CD4-positive, alpha-beta T cell treated with Interleukin-21 for 1 hour (primary cell): ENCODE data around the gene PRMT9.

Experiments
- DNase-seq: peaks from one replicate; pipeline ENCODE4 v3.0.0-alpha.2; 2020

The PRMT9 gene

GRCh38 chr4:147678796-147679549, 5.0 kb downstream of the PRMT9 start:
- DNase-seq, result peak; percentile 9

GRCh38 chr4:147678106-147678505, 5.9 kb downstream of the PRMT9 start:
- no peak for DNase-seq

GRCh38 chr4:147674496-147674895, 9.5 kb downstream of the PRMT9 start:
- DNase-seq, result no peak

GRCh38 chr4:147674073-147674472, 9.9 kb downstream of the PRMT9 start:
- DNase-seq, result no peak

- no peak for DNase-seq
These were observed 25.5 kb downstream of the PRMT9 start for GRCh38 chr4:147658501-147658900.

- DNase-seq, result no peak
These were observed 28.3 kb downstream of the PRMT9 start for GRCh38 chr4:147655639-147656038.

- DNase-seq, result no peak
These were observed 32.4 kb downstream of the PRMT9 start for GRCh38 chr4:147651563-147651962.

- no peak for DNase-seq
These were observed 35.3 kb downstream of the PRMT9 start for GRCh38 chr4:147648656-147649055.

GRCh38 chr4:147645099-147645498, 38.9 kb downstream of the PRMT9 start:
- no peak for DNase-seq

- DNase-seq, result no peak
These were observed 39.5 kb downstream of the PRMT9 start for GRCh38 chr4:147644471-147644870.

- no peak for DNase-seq
These were observed 40.3 kb downstream of the PRMT9 start for GRCh38 chr4:147643616-147644015.

- DNase-seq, result no peak
These were observed 43.6 kb downstream of the PRMT9 start for GRCh38 chr4:147640331-147640730.

GRCh38 chr4:147639388-147639787, 44.6 kb downstream of the PRMT9 start:
- no peak for DNase-seq

GRCh38 chr4:147638942-147639341, 45.0 kb downstream of the PRMT9 start:
- DNase-seq, result no peak

- DNase-seq, result no peak
These were observed 45.6 kb downstream of the PRMT9 start for GRCh38 chr4:147638365-147638764.

GRCh38 chr4:147635348-147635747, 48.6 kb downstream of the PRMT9 start:
- DNase-seq, result no peak

GRCh38 chr4:147633643-147634042, 50.3 kb downstream of the PRMT9 start:
- DNase-seq, result no peak

- no peak for DNase-seq
These were observed 50.9 kb downstream of the PRMT9 start for GRCh38 chr4:147633113-147633512.

- DNase-seq, result no peak
These were observed 53.9 kb downstream of the PRMT9 start for GRCh38 chr4:147629783-147630730.

GRCh38 chr4:147628415-147628814, 55.5 kb downstream of the PRMT9 start:
- DNase-seq, result no peak

GRCh38 chr4:147626903-147627302, 57.1 kb downstream of the PRMT9 start:
- DNase-seq, result no peak

- DNase-seq, result no peak
These were observed 58.2 kb downstream of the PRMT9 start for GRCh38 chr4:147625733-147626132.

- no peak for DNase-seq
These were observed 63.6 kb downstream of the PRMT9 start for GRCh38 chr4:147620315-147620714.
